KBM-7 (cell line): ENCODE data around the gene GRM1.

ENCODE experiments used
- DNase-seq: peaks from one replicate; pipeline ENCODE4 v3.0.0-alpha.2; 2015
- in situ Hi-C: fragments of 300-500 bp; cut with MboI; formaldehyde crosslinking; loops from 2 replicates; pipeline ENCODE4 v1.14.3; 2020; ENCODE audit warnings: low sequenced_read_pairs, low pct_unique_long_range_greater_than_20kb, mixed read lengths

The GRM1 gene

GRCh38 chr6:146092961-146093686 is 64.3 kb downstream of the GRM1 start:
- in situ Hi-C loops: no loop called here
- no peak for DNase-seq

GRCh38 chr6:146095481-146095880 is 66.6 kb downstream of the GRM1 start:
- in situ Hi-C loops: no loop called here
- no peak for DNase-seq

DNA sequence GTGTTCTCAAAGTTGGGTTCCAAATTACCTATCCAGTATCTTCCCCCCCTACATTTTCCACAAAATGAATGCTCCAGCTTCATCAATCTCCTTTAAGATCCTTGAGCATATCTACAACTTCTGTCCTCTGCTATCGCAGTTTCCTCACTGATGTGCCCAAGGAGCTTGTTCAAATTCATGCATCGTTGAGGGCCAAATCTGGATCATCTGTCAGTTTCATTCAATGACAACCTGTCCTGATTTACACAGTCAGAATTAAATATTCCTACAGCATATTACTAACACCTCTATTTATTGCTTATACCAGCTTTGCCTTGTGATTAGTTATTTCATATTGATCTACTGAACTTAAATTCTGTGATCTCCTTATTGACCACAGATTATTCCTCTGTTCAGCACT is 68.7 kb downstream of the GRM1 start:
- in situ Hi-C loops: no loop called here
- DNase-seq: no peak

DNA sequence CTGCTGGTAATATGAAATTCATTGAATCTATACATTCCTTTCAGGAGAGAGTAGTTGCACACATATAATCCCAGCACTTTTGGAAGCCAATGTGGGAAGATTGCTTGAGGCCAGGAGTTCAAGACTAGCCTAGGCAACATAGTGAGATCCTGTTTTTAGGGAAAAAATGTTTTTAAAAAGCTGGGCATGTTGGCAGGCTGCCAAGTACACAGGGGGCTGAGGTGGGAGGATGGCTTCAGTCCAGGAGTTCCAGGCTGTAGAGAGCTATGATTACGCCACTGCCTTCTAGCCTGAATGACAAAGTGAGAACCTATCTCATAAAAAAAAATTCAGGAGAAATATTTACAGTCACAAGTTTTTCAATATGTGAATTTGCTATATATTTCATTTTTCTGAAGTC is 71.9 kb downstream of the GRM1 start:
- DNase-seq: no peak
- in situ Hi-C loops: no loop called here

- in situ Hi-C loops: no loop called here
- DNase-seq: no peak
Measured at GRCh38 chr6:146103416-146104072, 74.7 kb downstream of the GRM1 start.

GRCh38 chr6:146106532-146106931 is 77.7 kb downstream of the GRM1 start:
- no peak for DNase-seq
- in situ Hi-C loops: no loop called here

GRCh38 chr6:146110990-146111389 is 82.1 kb downstream of the GRM1 start:
- DNase-seq: no peak
- in situ Hi-C loops: no loop called here

GRCh38 chr6:146111881-146112450 is 83.1 kb downstream of the GRM1 start:
- in situ Hi-C loops: no loop called here
- DNase-seq: no peak

DNA sequence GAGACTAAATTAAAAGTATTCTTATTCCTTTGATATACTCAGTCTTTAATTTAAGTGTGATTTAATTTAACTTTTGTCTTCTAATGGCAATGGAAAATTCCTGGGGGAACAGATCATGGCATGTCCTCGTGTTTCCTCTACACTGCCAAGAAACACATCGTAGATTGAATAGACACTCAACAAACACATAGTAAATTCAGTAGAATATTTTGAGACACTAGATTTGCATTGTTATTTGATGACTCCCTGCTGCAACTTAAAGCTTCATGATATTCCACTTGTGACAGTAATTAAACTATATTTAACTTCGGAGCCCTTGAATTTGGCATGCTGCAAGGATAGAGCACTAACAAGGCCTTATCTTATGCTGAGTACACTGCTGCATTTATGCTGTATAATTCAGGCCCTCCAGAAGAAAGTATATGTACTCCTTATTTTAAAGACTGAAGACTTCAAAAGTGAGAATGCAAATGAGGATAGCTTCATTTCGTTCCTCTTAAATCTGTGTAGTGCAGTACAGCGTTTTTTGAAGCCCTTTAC is 84.3 kb downstream of the GRM1 start:
- in situ Hi-C loops: no loop called here

GRCh38 chr6:146123616-146124015 is 94.8 kb downstream of the GRM1 start:
- DNase-seq: no peak
- in situ Hi-C loops: no loop called here

More for the DNA sequence above, 84.3 kb downstream of the GRM1 start:
- DNase-seq: no peak

DNA sequence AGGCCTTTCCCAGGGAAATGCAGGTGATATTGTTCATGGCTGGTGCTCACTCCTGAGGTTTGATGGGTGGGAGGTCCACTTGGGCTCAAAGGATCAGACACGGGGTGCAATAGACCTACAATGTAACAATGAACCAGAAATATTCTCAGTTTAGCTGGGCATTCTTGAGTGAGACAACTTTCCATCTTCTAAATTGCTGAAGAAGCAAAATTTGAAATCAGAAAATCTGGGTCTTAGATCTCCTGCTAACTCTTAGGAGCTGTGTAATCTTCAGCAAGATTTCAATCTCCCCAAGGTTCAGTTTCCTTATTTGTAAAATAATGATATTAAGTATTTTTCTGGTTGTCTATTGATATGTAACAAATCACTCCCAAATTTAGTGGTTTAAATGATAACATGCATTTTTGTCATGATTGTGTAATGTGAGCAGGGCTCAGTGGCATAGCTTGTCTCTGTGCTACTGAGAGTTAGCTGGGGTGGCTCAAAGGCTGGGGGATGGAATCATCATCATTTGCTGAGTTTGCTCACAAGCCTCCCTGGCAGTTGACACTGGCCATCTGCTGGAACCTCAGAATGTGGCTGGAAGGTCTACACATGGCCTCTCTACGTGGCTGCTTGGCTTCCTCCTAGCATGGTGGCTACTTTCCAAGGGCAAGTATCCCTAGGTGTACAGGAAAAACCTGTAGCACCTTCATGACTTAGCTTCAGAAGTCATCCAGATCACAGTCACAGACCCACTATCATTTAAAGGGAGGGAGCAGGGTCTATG is 98.8 kb downstream of the GRM1 start:
- in situ Hi-C loops: no loop called here
- DNase-seq: no peak

GRCh38 chr6:146133866-146134265 is 105.0 kb downstream of the GRM1 start:
- no peak for DNase-seq
- in situ Hi-C loops: no loop called here

DNA sequence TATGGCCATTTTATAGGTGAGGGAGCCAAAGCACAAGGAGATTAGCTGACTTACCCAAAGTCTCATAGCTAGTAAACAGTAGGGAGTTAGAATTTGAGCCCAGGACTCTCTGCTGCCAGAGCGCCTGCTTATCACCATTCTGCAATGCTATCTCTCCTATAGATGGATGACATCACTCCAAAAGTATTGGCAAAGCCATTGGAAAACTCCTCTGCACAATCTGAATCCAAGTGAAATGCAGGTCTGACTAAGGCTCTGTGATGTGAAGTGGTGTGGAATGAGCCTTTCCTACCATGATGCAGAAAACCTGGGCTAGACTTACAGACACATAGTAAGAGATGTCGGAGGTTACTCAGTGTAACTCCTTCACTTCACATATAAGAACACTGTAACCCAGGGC is 106.3 kb downstream of the GRM1 start:
- in situ Hi-C loops: no loop called here
- no peak for DNase-seq

DNA sequence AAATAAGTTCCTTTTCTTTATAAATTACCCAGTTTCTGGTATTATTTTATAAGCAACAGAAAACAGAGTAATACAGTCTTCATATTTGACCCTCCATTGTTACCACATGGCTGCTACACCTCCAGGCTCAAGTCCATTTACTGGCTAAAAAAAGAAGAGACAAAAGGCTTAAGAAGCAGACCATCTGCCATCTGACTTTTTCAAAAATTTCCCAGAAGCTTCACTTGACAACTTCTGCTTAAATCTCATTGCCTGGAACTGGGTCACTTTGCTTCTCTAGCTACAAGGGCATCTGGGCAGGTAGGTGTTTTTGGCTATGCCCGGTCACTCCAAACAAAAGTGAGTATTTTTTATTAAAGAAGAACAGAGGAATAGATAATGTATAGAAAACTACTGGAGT is 118.0 kb downstream of the GRM1 start:
- in situ Hi-C loops: no loop called here
- no peak for DNase-seq

DNA sequence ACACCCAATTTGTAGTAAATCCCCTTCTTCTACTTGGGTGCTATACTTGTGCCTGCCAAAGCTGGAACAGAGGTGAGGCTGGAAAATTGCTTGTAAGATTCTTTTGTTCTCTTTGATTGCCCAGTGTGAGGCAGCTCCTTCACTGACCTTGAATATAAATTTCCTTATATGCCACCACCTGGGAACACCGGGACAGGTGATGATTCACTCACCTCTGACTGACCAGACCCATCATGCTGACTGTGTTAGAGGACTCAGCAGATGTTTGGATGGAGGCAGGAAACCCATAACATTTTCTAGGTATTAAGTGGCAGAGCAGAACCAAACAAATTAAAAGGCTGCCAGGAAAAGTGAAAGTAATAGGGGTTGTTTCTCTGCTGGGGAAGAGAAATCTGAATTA is 120.9 kb downstream of the GRM1 start:
- in situ Hi-C loops: no loop called here
- DNase-seq: no peak

DNA sequence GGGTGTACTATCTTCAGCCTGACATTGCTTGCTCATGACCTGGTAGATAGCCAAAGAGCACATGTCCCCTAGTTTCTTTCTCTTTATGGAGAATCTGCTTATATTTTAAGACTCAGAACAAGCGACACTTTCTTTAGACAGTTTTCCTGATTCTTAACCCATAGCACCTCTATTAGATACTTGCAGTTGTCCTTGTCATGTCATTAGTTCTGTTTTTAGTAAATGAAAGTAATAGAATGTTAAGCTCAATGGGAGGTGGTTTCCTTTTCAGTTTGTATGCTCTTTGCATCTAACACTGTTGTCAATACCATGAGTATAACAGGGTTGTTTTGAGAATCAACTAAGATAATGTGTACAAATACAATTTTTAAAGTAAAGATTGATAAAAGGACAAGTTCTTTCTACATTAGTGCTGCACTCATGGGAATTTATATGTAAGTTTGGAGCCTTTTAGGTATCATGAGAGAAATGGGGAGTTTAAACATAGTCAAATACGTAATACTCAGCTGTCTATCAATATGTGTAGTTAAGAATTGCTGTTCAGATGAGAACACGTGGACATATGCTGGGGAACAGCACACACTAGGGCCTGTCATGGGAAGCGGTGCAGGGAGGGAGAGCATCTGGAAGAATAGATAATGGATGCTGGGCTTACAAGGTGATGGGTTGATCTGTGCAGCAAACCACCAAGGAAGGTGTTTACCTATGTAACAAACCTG is 124.3 kb downstream of the GRM1 start:
- no peak for DNase-seq
- in situ Hi-C loops: no loop called here

DNA sequence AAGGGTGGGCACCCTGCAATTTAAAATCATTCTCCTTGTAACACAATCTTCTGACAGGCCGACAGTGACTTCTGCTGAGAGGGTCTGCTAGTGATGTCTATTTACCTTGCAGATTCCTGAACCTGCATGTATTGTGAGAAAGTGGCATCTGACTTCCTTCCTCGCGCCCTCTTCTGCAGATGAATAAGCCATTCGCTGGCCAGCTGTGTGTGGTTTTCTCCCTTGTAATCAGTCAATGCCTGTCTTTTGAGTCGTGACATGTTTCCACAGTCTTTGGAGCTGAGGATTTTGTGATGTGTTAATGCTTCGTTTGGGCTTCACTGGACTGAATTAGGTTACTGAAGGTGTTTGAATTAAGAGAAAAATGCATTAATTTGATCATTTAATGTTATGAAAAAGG is 125.3 kb downstream of the GRM1 start:
- no peak for DNase-seq
- in situ Hi-C loops: no loop called here

- in situ Hi-C loops: no loop called here
- DNase-seq: no peak
Measured at GRCh38 chr6:146161664-146162063, 132.8 kb downstream of the GRM1 start.

GRCh38 chr6:146169872-146170271 is 141.0 kb downstream of the GRM1 start:
- DNase-seq: no peak
- in situ Hi-C loops: no loop called here
